ENCODE data around the gene TCF3.
"Not testable (repeated sequence)": the region's sequence is repeated elsewhere in the genome, so short reads cannot be mapped to it uniquely, and the experiment has no call there.

Gene TCF3

DNA sequence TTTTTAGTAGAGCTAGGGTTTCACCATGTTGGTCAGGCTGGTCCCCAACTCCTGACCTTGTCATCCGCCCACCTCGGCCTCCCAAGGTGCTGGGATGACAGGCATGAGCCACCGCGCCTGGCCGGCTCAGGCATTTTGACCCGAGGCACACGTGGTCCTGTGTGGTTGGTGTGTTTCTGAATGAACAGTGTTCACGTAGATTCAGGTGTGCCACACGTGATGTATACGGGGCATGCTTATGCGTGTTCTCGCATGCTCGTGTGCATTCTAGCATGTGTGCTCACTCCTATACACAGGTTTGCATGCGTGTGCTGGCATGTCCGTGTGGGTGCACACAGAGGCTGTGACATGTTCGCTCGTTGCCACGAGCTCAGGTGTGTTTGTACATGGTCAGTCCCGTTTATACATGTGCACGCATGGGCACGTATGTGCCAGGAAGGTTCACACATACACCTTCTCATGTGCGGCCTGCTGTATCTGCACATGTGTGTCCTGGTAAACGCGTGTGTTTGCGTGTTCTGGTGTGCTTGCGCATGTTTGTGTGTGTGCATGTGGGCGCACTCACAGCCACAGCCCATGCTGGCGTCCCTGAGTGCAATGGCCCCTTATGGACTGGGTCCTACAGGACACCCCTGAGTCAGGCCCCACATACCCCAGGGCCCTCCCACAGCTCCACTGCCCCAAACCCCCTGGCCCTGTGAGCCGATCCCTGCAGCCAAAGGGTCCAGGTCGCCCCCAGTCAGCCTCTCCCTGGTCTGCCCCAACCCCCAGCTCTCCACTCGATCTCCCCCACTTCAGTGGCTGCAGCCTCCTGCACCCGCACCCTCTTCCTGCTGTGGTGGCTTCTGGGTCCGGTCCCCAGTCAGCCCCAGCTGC lies 20.6 kb upstream of the TCF3 start:
- DNase-seq (ENCODE audit: low spot score): no peak

- no peak for DNase-seq (ENCODE audit: low spot score)
Observed at GRCh38 chr19:1672038-1672768, 19.8 kb upstream of the TCF3 start.

- DNase-seq (ENCODE audit: low spot score): no peak
Observed at GRCh38 chr19:1671716-1672037, 19.3 kb upstream of the TCF3 start.

DNA sequence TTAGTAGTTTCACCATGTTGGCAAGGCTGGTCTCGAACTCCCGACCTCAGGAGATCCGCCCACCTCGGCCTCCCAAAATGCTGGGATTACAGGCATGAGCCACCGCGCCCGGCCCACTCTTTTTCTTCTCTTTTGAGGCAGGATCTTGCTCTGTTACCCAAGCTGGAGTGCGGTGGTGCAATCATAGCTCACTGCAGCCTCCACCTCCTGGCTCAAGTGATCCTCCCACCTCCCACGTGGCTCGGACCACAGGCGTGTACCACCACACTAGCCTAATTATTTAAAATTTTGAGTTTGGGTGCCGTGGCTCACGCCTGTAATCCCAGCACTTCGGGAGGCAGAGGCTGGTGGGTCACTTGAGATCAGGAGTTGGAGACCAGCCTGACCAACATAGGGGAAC lies 18.3 kb upstream of the TCF3 start:
- DNase-seq (ENCODE audit: low spot score): not testable (repeated sequence)

- DNase-seq (ENCODE audit: low spot score): no peak
Observed at GRCh38 chr19:1668486-1669270, 16.3 kb upstream of the TCF3 start.

DNA sequence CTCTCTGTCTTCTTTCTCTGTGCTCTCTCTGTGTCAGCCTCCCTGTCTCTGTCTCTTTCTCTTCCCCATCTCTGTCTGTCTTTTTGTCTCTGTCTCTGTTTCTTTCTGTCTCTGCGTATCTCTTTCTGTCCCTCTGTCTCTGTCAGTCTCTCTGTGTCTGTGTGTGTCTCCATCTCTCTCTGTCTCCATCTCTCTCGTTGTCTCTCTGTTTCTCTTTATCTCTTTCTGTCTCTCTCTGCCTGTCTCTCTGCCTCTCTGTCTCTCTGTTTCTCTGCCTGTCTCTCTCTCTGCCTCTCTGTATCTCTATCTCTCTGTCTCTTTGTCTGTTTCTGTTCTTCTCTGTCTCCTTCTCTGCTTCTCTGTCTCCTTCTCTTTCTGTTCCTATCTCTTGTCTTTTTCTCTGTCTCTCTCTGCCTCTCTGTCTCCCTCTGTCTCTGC lies 15.7 kb upstream of the TCF3 start:
- DNase-seq (ENCODE audit: low spot score): no peak

- no peak for DNase-seq (ENCODE audit: low spot score)
Observed at GRCh38 chr19:1665565-1666047, 13.2 kb upstream of the TCF3 start.

GRCh38 chr19:1663852-1664251 lies 11.4 kb upstream of the TCF3 start:
- no peak for DNase-seq (ENCODE audit: low spot score)

- DNase-seq (ENCODE audit: low spot score): not testable (repeated sequence)
Observed at GRCh38 chr19:1663227-1663626, 10.8 kb upstream of the TCF3 start.

- DNase-seq (ENCODE audit: low spot score): no peak
Observed at GRCh38 chr19:1661995-1662394, 9.6 kb upstream of the TCF3 start.

GRCh38 chr19:1659084-1659427 lies 6.6 kb upstream of the TCF3 start:
- DNase-seq (ENCODE audit: low spot score): no peak

DNA sequence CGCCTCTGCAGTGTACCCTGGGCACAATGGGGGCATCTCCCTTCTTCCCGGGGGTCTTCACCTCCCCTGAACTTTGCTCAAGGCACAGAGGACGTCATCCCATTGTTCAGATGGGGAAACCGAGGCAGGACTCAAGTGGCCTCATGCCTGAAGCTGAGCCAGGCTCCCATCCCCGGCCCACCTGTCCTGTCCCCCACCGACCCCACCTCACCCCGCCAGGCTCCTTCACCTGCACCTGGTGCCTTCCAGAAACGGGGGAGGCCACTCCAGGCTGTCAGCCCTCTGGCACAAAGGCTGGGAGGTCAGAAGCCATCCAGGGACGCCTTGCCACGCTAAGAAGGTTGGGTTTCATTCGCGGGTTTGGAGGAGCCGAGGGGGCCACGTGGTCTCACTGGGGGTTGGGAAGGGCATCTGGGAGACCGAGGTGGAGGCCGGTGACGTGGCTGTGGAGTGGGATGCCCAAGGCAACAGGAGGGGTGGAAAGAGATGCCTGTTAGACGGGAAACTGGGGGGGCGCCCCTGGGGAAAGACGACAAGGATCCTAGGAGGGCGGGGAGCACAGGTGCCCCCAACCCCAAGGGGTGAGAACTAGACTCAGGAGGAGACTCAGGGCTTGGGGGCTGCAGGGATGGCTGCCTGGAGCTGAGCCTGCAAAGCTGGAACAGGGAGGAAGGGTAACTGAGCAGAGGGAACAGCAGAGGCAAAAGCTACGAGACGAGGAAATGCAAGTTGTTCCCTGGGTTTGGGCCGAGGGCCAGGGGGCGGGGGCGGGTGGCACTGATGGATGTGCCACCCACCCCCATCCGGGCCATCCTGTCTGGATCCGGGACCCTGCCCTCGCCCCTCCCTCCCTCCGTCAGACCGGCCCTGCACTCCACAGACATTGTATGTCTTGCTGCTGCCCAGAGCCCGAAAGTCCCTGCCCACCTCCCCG lies 6.0 kb upstream of the TCF3 start:
- DNase-seq (ENCODE audit: low spot score): no peak

GRCh38 chr19:1657746-1658145 lies 5.3 kb upstream of the TCF3 start:
- no peak for DNase-seq (ENCODE audit: low spot score)

DNA sequence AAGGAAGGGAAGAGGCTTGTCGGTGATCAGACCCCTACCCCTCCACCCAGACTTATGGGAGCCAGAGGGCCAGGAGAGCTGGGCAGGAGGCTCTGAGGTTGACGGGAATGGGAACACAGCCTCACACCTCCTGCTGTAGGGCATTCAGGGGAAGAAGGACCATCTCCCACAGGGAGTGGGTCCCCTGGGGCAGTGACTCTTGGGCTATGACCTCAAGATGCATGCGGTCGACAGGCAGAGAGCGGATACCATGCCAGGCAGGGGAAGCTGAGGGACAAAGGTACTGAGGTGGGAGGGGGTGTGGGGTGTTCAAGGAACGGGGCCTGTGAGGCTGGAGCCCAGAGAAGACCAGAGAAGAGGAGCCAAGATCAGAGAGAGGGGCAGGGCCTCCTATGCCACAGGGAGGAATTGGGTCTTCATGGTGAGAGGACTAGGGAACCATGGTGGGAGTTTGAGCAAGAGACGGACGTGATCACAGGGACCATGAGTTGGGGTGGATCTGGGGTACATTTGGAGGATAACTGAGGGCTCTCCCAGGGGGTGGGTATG lies 4.6 kb upstream of the TCF3 start:
- no peak for DNase-seq (ENCODE audit: low spot score)

- DNase-seq (ENCODE audit: low spot score): no peak
Observed at GRCh38 chr19:1655987-1656608, 3.7 kb upstream of the TCF3 start.

GRCh38 chr19:1655131-1655981 lies 2.9 kb upstream of the TCF3 start:
- DNase-seq (ENCODE audit: low spot score): no peak

DNA sequence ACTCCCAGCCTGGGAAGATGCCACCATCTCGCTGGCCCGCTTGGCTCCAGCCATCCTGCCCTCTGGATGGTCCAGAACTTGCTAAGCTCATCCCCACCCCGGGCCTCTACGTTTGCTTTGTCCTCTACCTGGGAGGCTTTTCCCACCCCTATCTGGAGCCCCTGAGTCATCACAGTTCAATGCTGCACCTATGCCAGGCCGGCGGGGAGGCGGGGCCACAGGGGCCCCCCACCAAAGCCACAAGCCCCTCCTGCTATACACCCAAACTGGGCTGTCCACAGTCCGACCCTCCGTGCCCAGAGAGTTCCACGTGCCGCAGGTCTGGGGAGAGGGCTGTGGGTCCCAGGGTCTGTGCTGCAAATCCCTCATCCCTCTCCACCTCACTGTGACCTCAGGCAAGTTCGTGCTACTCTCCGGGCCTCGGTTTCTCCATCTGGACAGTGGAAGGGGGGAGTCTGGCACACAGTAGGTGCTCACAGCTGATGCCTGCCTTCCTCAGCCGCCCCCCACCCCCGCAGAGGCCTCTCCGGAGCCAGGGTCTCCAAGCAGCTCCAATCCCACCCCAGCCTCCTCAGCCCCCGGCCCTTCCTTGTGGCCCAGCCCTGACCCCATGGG lies 1.9 kb upstream of the TCF3 start:
- no peak for DNase-seq (ENCODE audit: low spot score)

GRCh38 chr19:1653300-1653628 lies 849 bp upstream of the TCF3 start:
- DNase-seq (ENCODE audit: low spot score): no peak

GRCh38 chr19:1651568-1652291 lies 685 bp downstream of the TCF3 start:
- DNase-seq (ENCODE audit: low spot score): no peak

Measured in activated CD4-positive, alpha-beta T cell treated with anti-CD3 and anti-CD28 coated beads, Interleukin-2, Interleukin-4, amounts not matched to agents 100 ng/mL and 50 ng/mL, durations not matched to agents 16 hours and 8 hours (primary cell).